ENCODE data around the gene USF2. TPM values are rescaled to one million over a fixed set of nuclear protein-coding genes. Genes with fewer than 3 reads are reported as not detected.

USF2 gene
- total and polyA plus RNA-seq, 10 of the 15 experiments (the other 5 are each of a cell fraction or from before 2014, with no cell fraction given): 0.56 to 157 (median 65.5) TPM

DNA sequence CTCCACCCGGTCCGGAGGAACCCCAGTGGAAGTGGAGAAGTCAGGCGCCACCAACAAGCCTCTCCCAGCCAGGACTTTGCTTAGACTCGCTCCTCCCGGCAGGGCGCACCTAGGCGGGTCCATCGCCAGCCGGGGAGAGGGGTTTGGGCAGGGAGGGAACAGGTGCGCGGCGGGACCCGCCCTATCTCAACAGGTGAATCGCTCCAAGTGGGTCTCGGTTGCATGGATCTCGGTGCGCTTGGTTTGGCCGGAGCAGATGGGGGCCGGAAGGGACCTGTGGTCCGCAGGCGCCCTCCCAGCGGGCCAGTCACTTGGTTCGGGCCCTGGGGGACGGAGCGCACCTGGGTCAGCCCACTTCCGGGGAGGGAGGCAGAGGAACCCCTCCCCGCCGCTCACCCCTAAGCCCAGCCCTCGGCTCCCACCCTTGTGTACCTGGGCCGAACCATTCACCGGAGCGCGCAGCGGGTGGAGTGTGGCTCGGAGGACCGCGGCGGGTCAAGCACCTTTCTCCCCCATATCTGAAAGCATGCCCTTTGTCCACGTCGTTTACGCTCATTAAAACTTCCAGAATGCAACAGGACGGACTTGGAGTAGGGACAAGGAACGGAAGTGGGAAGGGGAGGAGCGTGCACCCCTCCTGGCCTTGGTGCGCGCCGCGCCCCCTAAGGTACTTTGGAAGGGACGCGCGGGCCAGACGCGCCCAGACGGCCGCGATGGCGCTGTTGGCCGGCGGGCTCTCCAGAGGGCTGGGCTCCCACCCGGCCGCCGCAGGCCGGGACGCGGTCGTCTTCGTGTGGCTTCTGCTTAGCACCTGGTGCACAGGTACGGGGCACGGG lies 20.2 kb upstream of the USF2 start, which contains the start of gene LSR:
TSS of gene LSR (plus strand) at position 693 of the 836 bp plus-strand sequence. CDS start at position 714, 21 bp downstream.
- Histone ChIP-seq H3K4me3 (peak within 1 kb of the TSS; percentile 90), H3K27me3 (replicated peaks in 1 of 2; ENCODE audit: control insufficient read depth in 2 of 2, insufficient read depth in 2 of 2, low read length in 1 of 2) (no peaks in the 10 kb centered on the region), H2AFZ (ENCODE audit: control insufficient read depth, low read depth, low read length) (peak within 1 kb of the TSS; percentile 97), H3K9me3 (replicated peaks; ENCODE audit: control insufficient read depth, insufficient read depth, low read length) (no peaks in the 10 kb centered on the region; the same call in 1 of the 3 replicates), H3K4me2 (ENCODE audit: control insufficient read depth, insufficient read depth) (peak within 1 kb of the TSS; percentile 98), H3K9ac (ENCODE audit: control insufficient read depth, insufficient read depth, low read length) (peak within 1 kb of the TSS; percentile 88), H3K4me1 (ENCODE audit: control insufficient read depth, insufficient read depth, low read length) (peaks cover 4% of the 10 kb centered on the region; the same call in 1 of the 2 replicates), H3K36me3 (ENCODE audit: control insufficient read depth in 2 of 2, insufficient read depth in 2 of 2, low read length in 1 of 2) (peaks cover 0 to 6% of the 10 kb centered on the region in 2 experiments; a peak in 3 of 4 replicates), H3K79me2 (ENCODE audit: control insufficient read depth, insufficient read depth, low read length) (peaks cover 19% of the 10 kb centered on the region), H4K20me1 (ENCODE audit: control insufficient read depth, insufficient read depth) (no peaks in the 10 kb centered on the region), H3K27ac (ENCODE audit: control insufficient read depth, insufficient read depth) (peak within 1 kb of the TSS; percentile 95)
- ChIA-PET SMC1A (ENCODE audit: uncharacterized antibody, unreplicated experiment) (no interaction called here), RAD21 (ENCODE audit: unreplicated experiment) (no interaction called here), POLR2A (interaction anchor here (0.6 kb wide), 1 partner anchor 26 kb away, joined by 4 read pairs; no protein-coding TSS in a partner anchor), CTCF (no interaction called here)
- intact Hi-C loops (cut with micrococcal nuclease; ENCODE audit: unreplicated experiment): loop anchor here (5.0 kb wide), 1 partner anchor 106 kb away; the partner anchor contains the start of gene FXYD7
- FAIRE-seq (peak; percentile 52), DNase-seq (ENCODE audit: low read depth, low spot score) (peak; percentile 70), ATAC-seq (peak; percentile 91)
- in situ Hi-C loops (cut with MboI): no loop called here
- 1% methylated on average over 64 of the region's 69 CpGs for WGBS (ENCODE audit: insufficient coverage, insufficient replicate concordance, low lambda C conversion rate, missing lambda C conversion rate)
- BruUV-seq (replicated peaks): no TSS peak
- no peak for TF ChIP-seq RELA (IDR thresholded peaks at IDR 0.05; ENCODE audit: borderline replicate concordance, partially characterized antibody)
- TF ChIP-seq SMAD5 (IDR thresholded peaks at IDR 0.05; ENCODE audit: low read depth): peak; percentile 80
- TF ChIP-seq SREBF1 (IDR thresholded peaks at IDR 0.05; ENCODE audit: low read length): peak; percentile 95
- TF ChIP-seq NRF1 (conservative IDR thresholded peaks at IDR 0.05; ENCODE audit: low read depth, low read length): no peak
- TF ChIP-seq DPF2 (IDR thresholded peaks at IDR 0.05): no peak; the same call in 1 of the 2 replicates
- no peak for TF ChIP-seq NFYA (IDR thresholded peaks at IDR 0.05; ENCODE audit: borderline replicate concordance, low read depth, low read length)
- no peak for TF ChIP-seq STAT3 (IDR thresholded peaks at IDR 0.05; ENCODE audit: low read depth, low read length)
- TF ChIP-seq ZBED1 (IDR thresholded peaks at IDR 0.05; ENCODE audit: borderline replicate concordance): no peak
- TF ChIP-seq, protein P1, sequence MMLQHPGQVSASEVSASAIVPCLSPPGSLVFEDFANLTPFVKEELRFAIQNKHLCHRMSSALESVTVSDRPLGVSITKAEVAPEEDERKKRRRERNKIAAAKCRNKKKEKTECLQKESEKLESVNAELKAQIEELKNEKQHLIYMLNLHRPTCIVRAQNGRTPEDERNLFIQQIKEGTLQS (IDR thresholded peaks at IDR 0.05; ENCODE audit: borderline replicate concordance, extremely low read depth, low read depth, low read length): no peak
- peak; percentile 97 for TF ChIP-seq CHD1 (IDR thresholded peaks at IDR 0.05; ENCODE audit: low read depth, low read length)
- TF ChIP-seq NFYB (IDR thresholded peaks at IDR 0.05; ENCODE audit: insufficient read depth, low read depth, low read length): no peak
- peak; percentile 97 for TF ChIP-seq POLR2A (IDR thresholded peaks at IDR 0.05; ENCODE audit: low read depth, low read length)
- no peak; the same call in 1 of the 2 replicates for TF ChIP-seq GATAD2B (conservative IDR thresholded peaks at IDR 0.05; ENCODE audit: low read depth)
- TF ChIP-seq KLF5 (IDR thresholded peaks at IDR 0.05; ENCODE audit: partially characterized antibody): peak; percentile 99
- no peak for TF ChIP-seq MEF2B (IDR thresholded peaks at IDR 0.05; ENCODE audit: partially characterized antibody, poor library complexity, severe bottlenecking)
- TF ChIP-seq ZNF274 (IDR thresholded peaks at IDR 0.05; ENCODE audit: insufficient read depth, insufficient read length): no peak
- no peak for TF ChIP-seq CEBPB (IDR thresholded peaks at IDR 0.05; ENCODE audit: borderline replicate concordance in 1 of 2, low read depth in 2 of 2, low read length in 2 of 2)
- TF ChIP-seq MEF2A (IDR thresholded peaks at IDR 0.05; ENCODE audit: insufficient read depth, low read depth, low read length): no peak
- TF ChIP-seq, protein P2, sequence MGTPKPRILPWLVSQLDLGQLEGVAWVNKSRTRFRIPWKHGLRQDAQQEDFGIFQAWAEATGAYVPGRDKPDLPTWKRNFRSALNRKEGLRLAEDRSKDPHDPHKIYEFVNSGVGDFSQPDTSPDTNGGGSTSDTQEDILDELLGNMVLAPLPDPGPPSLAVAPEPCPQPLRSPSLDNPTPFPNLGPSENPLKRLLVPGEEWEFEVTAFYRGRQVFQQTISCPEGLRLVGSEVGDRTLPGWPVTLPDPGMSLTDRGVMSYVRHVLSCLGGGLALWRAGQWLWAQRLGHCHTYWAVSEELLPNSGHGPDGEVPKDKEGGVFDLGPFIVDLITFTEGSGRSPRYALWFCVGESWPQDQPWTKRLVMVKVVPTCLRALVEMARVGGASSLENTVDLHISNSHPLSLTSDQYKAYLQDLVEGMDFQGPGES (IDR thresholded peaks at IDR 0.05): no peak
- TF ChIP-seq TARDBP (IDR thresholded peaks at IDR 0.05; ENCODE audit: borderline replicate concordance): peak; percentile 58; the same call in 1 of the 2 replicates
- no peak for TF ChIP-seq KDM1A (IDR thresholded peaks at IDR 0.05; ENCODE audit: borderline replicate concordance)
- peak; percentile 84; the same call in 1 of the 2 replicates for TF ChIP-seq TCF3 (IDR thresholded peaks at IDR 0.05; ENCODE audit: borderline replicate concordance, insufficient read depth, low read depth, low read length)
